ENCODE measurements around the gene TTC28. TPM values are rescaled to one million over a fixed set of nuclear protein-coding genes. Genes with fewer than 3 reads are reported as not detected.

TTC28 gene
- total and polyA plus RNA-seq, 2 donors (not counting 3 experiments of a cell fraction or from before 2014, with no cell fraction given), result 16.5 to 51.1 TPM

DNA sequence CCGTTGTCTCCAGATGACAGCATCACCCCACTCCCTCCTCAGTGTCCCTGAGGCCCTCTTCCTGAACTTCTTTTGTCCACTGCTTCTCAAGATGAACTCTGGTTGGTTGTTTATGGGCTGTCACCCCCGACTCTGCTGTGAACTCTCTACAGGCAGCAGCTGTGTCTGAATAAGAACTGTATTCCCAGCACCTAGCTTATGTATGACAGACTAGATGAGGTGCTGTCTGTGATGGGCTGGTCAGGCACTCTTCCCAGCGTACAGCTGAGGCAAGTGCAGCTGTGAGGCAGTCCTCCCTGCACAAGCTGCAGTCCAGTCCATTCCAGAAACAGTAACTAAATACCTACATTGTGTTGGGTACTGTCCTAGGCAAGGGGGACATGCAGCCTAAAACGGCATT is 649.2 kb downstream of the TTC28 start:
- intact Hi-C loops (cut with micrococcal nuclease), result no loop called here
- Histone ChIP-seq H3K9me3 (replicated peaks; ENCODE audit: control insufficient read depth, insufficient read depth, low read length) (no peaks in the 10 kb centered on the region), H3K4me1 (ENCODE audit: control insufficient read depth, extremely low read depth, insufficient read depth, low read length) (peaks cover 56% of the 10 kb centered on the region), H3K4me2 (ENCODE audit: insufficient read depth, low read length) (no peak overlapping the region), H3K27ac (ENCODE audit: insufficient read depth, low read depth, low read length) (no peak overlapping the region), H3K27me3 (ENCODE audit: control insufficient read depth in 2 of 2, insufficient read depth in 2 of 2, low read length in 2 of 2) (no peaks in the 10 kb centered on the region), H3K36me3 (ENCODE audit: control insufficient read depth in 2 of 2, extremely low read depth in 1 of 2, insufficient read depth in 2 of 2, low read length in 2 of 2) (no peaks in the 10 kb centered on the region), H3K9me1 (replicated peaks; ENCODE audit: control insufficient read depth, extremely low read depth, insufficient read depth, low read length) (no peaks in the 10 kb centered on the region), H3K4me3 (replicated peaks in 1 of 3; ENCODE audit: insufficient read depth in 1 of 3, low read depth in 1 of 3, low read length in 3 of 3) (no peak overlapping the region), H3K79me2 (ENCODE audit: control insufficient read depth, insufficient read depth, low read length) (no peaks in the 10 kb centered on the region), H2AFZ (ENCODE audit: low read depth, low read length) (no peak overlapping the region), H3K9ac (replicated peaks; ENCODE audit: extremely low read depth, insufficient read depth, low read length) (no peak overlapping the region), H4K20me1 (replicated peaks; ENCODE audit: control insufficient read depth, extremely low read depth, insufficient read depth, low read length) (no peaks in the 10 kb centered on the region)
- no TSS peak for BruUV-seq (replicated peaks)
- ChIA-PET CTCF (interaction anchor here (2.1 to 4.1 kb wide), 3 partner anchors 11 to 82 kb away, joined by 9 to 47 read pairs (median 41); no protein-coding TSS in a partner anchor), POLR2A (no interaction called here)
- no peak for TF ChIP-seq GATA2 (IDR thresholded peaks at IDR 0.05; ENCODE audit: insufficient read depth, insufficient read length, low read depth, low read length)
- no peak for TF ChIP-seq POLR2A (IDR thresholded peaks at IDR 0.05; ENCODE audit: low read depth, low read length)
- no peak for TF ChIP-seq MYC (IDR thresholded peaks at IDR 0.05; ENCODE audit: low read depth, low read length)
- TF ChIP-seq, protein P1, sequence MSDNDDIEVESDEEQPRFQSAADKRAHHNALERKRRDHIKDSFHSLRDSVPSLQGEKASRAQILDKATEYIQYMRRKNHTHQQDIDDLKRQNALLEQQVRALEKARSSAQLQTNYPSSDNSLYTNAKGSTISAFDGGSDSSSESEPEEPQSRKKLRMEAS (IDR thresholded peaks at IDR 0.05; ENCODE audit: insufficient read depth, insufficient read length), result no peak
- no peak for TF ChIP-seq JUN (IDR thresholded peaks at IDR 0.05; ENCODE audit: borderline replicate concordance, insufficient read depth, insufficient read length, low read depth)
- TF ChIP-seq POLR2AphosphoS5 (IDR thresholded peaks at IDR 0.05; ENCODE audit: insufficient read depth, low read depth, low read length), result no peak
- no peak for TF ChIP-seq EZH2 (IDR thresholded peaks at IDR 0.05; ENCODE audit: borderline replicate concordance, low read depth, low read length, severe bottlenecking)
- TF ChIP-seq FOS (IDR thresholded peaks at IDR 0.05; ENCODE audit: borderline replicate concordance, insufficient read depth, low read length), result no peak
- TF ChIP-seq, protein P2, sequence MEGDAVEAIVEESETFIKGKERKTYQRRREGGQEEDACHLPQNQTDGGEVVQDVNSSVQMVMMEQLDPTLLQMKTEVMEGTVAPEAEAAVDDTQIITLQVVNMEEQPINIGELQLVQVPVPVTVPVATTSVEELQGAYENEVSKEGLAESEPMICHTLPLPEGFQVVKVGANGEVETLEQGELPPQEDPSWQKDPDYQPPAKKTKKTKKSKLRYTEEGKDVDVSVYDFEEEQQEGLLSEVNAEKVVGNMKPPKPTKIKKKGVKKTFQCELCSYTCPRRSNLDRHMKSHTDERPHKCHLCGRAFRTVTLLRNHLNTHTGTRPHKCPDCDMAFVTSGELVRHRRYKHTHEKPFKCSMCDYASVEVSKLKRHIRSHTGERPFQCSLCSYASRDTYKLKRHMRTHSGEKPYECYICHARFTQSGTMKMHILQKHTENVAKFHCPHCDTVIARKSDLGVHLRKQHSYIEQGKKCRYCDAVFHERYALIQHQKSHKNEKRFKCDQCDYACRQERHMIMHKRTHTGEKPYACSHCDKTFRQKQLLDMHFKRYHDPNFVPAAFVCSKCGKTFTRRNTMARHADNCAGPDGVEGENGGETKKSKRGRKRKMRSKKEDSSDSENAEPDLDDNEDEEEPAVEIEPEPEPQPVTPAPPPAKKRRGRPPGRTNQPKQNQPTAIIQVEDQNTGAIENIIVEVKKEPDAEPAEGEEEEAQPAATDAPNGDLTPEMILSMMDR (IDR thresholded peaks at IDR 0.05; ENCODE audit: extremely low read depth in 1 of 2, insufficient read depth in 1 of 2, low read depth in 1 of 2, low read length in 2 of 2), result no peak
- peak; percentile 49 for DNase-seq (ENCODE audit: low read depth, low spot score)
- no peak for FAIRE-seq
- dilution Hi-C loops (cut with MboI; ENCODE audit: extremely low pct_ligation_motif_present, low sequenced_read_pairs), result no loop called here

All from endothelial cell of umbilical vein (primary cell).